ENCODE results near the gene FXYD5.
"Not testable (repeated sequence)": the region's sequence is repeated elsewhere in the genome, so short reads cannot be mapped to it uniquely, and the experiment has no call there.

The FXYD5 gene

DNA sequence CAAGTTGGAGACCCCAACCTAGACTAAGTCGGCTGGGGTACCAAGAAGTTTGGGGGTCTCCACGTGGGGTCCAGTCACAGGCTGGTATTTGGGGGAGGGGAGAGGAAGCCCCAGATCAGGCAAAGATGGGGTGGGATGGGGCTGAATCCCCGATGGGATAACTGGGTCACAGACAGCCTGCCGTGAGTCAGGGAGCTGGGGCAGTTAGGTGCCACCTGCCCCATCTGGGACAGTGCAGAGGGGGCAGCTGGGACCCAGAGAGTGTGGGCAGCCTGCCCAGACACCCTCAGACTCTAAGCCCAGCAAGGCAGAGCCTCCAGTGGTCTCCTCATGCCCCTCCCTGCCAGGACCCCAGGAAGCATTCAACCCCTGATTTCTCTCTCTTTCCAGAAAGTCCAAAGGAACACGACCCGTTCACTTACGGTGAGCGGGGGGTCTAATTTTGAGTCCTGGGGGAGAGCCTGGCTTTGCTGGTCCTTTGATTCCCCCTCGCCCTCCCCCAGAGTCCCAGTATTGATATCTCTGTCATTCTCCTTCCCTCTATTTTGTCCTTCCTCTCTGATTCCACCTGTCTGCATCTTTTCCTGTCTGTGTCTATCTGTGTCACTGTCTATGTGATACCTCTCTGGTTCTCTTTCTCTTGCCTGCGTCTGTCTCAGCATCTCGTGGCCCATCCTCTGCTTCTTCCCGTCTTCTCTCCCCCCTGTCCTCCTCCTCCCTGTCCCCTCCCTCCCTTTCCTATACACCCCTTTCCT lies 14.2 kb upstream of the FXYD5 start:
- DNase-seq, result no peak

DNA sequence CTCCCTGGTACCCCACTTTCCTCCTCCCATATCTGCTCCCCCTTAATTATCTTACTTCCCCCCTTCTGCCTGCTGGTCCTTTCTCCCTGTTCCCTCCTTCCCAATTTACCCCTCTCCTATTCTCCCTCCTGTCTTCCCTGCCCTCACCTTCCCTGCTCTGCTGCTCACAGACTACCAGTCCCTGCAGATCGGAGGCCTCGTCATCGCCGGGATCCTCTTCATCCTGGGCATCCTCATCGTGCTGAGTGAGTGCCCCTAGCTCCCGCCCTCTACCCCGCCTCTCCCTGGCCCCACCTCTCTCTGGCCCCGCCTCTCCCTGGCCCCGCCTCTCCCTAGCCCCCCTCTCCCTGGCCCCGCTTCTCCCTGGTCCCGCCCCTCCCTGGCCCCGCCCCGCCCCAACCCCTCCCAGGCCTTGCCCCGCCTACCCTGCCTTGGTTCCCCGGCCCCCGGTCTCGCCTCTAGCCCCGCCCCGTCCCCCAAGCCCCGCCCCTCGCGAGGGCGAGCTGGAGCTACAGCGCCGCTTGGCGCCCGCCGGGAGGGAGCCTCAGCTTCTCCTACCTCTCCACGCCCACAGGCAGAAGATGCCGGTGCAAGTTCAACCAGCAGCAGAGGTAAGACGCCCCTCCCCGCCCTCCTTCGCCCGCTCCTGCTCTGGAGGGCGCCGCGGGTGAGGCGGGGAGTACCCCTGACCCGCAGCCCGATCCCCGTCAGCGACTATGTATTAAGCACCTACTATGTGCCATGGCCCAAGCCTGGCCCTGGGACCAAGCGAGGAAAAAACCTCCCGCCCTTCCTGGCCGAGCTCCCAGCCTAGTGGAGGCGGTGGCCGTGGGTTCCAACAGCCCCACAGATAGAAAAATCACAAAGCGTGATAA lies 13.3 kb upstream of the FXYD5 start:
- DNase-seq, result peak; percentile 38

DNA sequence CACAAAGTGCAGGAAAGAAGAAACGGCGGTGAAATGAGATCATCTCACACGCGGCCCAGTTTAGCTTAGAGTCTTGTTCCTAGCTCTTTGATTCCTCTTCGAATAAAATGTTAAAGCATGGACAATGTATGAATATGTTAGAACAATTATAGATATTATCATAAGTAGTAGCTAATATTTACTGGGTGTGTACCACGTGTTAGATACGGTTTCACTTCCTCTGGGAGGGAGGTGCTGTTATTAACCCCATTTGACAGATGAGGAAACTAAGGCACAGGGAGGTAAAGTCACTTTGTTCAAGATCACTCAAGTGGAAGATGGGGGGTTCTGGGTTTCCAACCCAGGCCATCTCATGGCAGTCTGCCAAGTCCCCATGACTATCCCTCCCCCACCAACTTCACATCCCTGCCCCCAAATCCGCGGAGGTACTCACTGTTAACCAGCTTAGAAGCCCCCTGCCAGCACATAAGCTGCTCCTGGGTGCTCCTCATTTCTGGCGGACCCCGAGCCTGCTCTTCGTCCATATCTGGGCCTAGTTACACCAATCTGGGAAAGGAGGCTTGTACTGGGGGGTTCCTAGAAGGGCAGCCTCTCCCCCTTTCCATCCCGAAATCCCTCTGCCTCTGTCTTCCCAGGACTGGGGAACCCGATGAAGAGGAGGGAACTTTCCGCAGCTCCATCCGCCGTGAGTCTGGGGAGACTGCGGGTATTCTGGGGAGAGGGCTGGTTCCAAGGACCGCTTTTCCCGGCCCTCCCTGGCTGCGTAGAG lies 12.5 kb upstream of the FXYD5 start:
- DNase-seq, result no peak

DNA sequence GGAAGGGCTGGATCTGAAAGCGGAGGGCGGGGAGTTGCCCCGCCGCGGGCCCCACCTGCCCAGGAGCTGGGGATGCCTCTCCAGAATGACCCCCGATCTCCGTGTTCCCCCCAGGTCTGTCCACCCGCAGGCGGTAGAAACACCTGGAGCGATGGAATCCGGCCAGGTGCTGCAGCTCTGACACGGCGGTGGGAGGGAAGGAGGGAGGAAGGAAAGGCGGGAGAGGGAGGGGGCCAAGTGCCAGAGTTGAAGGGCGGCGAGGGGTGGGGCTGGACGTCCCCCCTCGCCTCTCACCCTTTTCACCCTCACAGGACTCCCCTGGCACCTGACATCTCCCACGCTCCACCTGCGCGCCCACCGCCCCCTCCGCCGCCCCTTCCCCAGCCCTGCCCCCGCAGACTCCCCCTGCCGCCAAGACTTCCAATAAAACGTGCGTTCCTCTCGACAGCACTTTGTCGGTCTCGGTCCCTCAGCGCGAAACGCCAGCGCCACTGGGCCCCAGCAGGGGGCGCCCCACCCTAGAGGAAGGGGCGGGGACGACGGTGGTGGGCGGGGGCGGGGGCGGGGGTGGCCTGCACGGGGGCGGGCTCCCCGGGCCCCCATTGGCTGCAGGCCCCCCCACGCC lies 11.8 kb upstream of the FXYD5 start:
- no peak for DNase-seq

DNA sequence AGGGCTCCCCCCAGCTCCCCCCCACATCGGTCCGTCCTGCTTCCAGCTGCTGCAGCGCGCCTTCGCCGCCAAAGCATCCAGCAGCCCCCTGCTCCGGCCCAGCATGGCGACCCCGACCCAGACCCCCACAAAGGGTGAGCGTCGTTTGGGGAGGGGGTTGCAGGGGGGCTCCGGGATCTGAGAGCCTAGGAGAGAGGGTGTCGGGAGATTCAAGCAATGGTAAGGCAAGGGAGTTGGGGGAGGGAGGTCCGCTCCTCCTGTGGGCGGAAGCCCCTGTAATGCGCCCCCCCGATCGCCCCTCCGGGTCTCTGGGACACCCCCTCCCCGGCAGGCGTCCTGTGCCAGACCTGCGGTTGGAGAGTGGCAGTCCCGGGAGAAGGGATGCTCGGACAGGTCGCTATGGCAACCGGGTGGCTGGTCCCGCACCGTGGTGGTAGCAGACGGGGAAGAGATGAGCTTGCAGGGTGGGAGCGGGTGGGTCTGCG lies 11.3 kb upstream of the FXYD5 start, which contains the start of gene FXYD7:
FXYD7 (plus strand) TSS at position 25 of the 485 bp plus-strand sequence; CDS start at position 104, 79 bp downstream.
- DNase-seq, result no peak

DNA sequence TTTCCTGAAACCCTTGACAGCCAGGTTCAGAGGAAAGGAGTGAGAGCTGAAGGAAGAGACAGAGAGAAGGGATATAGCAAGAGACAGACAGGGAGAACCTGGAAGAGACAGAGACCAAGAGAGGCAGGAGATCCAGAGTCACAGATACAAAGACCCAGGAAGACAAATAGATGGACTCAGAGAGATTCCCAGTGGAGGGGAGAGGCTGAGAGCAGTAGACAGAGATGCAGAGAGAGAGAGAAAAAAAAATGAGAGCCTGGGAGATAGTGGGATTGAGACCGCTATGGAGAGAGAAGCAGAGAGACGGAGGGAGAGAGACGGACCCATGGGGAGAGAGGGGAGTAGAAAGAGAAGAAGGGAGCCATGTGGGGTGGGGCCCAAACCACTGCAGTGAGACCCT lies 10.7 kb upstream of the FXYD5 start:
- DNase-seq, result no peak

GRCh38 chr19:35144259-35144599 lies 10.3 kb upstream of the FXYD5 start:
- no peak for DNase-seq

DNA sequence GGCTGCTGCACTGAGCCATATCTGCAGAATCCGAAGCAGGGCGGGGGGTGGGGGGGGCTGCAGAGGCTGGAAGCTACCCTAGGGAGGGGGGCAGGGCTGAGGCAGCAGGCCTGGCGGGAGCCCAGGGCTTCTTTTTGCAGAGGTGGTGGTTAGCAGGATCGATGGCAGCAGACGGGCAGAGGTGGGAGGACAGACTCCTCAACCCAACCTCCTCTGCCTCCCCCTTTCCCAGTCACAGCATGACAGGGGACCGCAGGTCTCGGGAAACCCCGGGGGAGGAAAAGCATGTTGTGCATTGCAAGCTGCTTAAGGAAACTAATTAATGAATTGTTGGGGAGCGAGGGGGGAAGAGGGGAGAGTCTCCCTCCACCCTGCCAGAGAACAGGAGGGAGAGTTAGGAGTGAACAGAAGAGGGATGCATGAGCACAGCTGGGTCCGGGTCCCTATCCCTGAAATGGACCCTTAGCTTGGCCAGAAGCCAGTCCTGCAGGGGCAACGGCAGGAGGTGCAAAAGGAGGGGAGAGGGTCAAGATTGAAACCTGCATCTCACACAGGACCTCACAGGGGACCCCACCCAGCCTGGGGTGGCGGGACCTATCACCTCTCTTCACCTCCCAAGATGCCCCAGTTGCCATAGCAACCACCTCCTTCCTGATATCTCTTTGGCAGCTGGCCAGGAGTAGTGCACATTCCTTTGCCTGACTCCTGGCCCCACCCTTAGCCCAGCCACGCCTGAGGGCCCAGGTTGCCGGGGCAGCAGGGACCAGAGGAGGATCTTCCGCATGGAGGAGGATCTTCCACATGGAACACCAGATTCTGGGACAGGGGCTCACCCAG lies 9.7 kb upstream of the FXYD5 start:
- no peak for DNase-seq

- DNase-seq, result no peak
Observed at GRCh38 chr19:35146746-35147459, 7.6 kb upstream of the FXYD5 start.

DNA sequence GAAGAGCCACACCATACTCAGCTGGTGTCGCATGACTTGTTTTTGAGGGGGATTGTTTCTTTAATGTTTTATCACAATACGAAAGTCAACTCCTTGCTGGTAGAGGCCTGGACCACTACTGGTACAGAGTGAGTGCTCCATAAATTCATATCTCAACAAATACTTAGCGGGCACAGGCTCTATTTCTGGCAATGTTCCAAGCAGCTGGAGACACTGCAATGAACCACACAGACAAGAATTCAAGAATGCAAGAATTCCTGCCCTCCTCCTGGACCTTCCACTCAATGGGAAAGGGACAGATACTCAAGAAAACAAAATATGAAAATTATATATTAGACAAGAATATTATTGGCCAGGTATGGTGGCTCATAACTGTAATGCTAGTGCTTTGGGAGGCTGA lies 5.1 kb upstream of the FXYD5 start:
- DNase-seq, result no peak

DNA sequence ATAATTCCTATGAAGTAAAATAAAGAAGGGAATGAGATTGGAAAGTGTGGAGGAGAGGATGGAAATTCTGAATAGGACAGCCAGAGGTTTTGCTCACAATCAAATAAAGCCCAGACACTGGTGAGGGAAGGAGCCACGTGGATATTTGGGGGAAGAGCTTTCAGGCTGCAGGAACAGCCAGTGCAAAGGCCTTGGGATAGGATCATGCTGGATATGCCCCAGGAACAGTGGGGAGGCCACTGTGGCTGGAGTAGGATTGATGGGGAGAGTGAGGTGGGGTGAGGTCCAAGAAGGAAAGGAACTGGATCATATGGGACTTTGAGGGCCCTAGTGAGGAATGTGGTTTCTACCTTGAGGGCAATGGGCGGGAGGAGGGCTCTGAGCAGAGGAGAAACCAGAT lies 4.1 kb upstream of the FXYD5 start:
- no peak for DNase-seq

DNA sequence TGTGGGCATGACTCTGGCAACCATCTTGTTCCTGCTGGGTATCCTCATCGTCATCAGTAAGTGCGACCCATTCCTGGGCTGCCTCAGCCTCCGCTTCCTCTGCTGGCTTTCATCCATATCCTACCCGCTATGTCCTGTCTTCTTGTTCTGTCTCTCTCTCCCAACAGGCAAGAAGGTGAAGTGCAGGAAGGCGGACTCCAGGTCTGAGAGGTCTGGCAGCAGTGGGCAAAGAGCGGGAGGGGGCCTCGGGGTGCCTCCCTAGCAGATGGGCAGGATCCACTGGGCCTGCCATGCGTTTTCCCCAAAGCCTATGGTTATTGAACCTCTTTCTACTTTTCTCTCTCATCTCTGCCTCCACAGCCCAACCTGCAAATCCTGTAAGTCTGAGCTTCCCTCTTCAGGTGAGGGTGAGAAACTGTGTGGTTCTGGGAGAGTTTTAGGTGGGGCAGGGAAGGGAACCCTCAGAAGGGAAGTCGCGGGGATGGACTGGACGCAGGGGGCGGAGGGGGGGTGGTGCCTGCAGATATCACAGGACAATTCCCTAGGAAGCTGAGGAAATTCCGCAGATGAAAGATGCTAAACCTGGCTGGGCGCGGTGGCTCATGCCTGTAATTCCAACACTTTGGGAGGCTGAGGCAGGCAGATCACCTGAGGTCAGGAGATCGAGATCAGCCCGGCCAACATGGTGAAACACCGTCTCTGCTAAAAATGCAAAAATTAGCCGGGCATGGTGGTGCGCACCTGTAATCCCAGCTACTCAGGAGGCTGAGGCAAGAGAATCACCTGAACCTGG lies 3.1 kb upstream of the FXYD5 start:
- DNase-seq, result no peak

GRCh38 chr19:35153129-35153522 lies 1.4 kb upstream of the FXYD5 start:
- DNase-seq, result not testable (repeated sequence)

DNA sequence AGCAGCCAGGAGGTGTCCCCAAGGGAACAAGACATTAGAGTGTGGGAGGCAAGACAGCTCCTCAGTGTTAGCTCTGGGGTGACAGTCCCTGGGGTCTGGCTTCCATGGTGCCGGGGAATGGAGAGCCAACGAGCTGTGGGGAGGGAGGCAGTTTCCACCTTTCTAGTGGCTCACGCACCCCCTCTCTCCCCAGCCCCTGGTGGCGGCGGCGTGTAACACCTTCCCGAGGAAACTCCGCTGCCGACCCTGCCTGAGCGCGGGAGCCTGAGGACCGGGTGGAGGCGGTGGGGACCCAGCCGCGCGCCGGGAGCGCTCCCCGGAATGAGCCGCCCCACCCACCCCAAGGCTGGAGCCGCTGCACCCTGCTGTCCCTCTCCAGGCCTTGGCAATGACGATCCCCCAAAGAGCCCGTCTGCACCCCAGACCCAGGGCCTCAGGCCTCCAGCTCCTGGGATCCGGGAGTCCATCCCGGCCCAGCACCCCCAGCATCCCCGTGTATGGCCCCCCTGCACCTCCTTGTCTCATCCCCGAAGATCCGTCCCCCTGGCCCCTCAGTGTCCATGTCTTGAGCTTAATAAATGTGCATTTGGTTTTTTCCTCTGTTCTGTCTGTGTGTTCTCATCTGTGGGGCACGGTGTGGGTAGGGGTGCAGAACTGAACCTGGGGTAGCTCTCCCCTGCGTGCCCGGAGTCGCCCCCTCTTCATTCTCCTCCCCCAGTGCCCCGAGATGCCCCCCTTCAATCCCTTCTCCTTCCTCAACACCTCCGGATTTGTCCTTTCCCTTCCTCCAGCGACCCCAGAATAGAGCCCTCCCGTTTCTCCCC lies 622 bp upstream of the FXYD5 start:
- DNase-seq, result no peak

DNA sequence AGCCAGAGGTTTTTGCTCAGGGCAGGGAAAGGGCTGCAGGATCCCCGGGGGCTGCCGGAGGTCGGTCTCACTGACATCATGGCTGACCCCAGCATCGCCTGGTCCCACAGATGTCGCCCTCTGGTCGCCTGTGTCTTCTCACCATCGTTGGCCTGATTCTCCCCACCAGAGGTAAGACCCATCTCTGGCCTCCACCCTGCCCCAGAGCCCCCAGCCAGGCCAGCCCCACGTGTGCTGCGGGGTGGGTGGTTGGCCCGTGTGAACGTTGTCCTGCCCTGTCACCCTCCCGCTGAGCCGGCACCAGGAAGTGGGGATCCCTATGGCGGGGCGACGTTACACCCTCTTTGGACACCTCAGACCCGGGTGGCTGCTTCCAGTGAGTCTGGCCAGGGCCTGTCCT lies 906 bp downstream of the FXYD5 start:
- no peak for DNase-seq

DNA sequence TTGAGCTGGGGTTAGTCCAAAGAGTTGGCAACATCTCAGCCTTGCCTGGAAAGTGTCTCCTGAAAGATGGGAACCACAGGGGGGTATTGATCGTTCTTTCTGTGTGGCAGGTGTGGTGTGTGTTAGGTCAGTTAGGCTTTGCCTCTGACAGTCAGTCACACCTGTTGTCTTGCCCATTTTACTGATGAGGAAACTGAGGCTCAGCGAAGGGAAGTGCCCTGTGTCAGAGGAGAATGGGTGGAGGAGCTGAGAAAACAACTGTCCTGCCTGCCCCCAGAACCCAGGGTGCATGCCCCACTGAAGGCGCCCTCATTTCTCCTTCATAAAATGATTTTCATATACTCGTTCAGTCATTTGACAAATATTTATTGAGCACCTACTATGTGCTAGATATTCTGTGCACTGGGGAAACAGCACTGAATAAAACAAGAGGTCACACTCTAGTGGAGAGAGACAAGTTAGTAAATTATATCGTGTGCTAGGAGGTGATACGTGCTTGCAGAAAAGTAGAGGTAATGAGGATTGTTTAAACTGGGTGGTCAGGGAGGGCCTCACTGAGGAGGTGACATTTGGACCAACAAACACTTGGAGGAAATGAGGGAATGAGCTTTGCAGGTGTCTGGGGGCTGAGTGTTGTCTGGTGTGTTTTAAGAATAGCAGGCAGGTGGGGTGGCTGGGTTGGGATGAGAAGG lies 1.6 kb downstream of the FXYD5 start:
- DNase-seq, result no peak

- DNase-seq, result no peak
Observed at GRCh38 chr19:35156673-35157014, 2.1 kb downstream of the FXYD5 start.

DNA sequence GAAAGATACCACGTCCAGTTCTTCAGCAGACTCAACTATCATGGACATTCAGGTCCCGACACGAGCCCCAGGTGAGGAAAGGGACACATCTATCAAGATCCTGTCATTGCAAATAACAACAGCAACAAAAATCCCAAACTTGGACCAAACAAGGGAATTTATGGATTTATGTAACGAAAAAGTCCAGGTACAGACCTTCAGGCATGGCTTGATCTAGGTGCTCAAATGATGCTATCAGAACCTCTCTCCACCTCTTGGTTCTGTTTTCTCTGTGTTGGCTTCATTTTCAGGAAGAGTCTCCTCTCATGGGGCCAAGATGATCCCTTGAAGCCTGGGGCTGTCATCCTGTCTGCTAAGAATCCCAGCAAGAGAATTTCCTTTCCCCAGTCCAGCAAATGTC lies 2.9 kb downstream of the FXYD5 start:
- no peak for DNase-seq

DNA sequence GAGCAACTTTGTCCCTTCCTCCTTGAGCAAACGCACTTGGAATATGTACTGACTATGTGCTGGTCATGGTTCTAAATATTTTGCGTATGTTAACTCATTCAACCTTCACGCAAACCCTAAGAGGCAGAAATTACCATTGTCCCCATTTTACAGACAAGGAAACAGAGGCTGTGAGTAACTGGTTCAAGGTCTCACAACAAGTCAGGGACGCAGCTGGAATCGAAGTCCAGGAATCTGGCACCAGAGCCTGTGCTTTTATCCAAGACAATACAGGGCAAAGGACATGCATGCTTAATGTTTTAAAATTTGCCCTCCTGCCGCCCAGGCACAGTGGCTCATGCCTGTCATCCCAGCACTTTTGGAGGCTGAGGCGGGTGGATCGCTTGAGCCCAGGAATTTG lies 5.1 kb downstream of the FXYD5 start:
- DNase-seq, result no peak
